Fibroblast of lung (primary cell): ENCODE data around the gene PLEKHA6. TPM values are rescaled to one million over a fixed set of nuclear protein-coding genes. Genes with fewer than 3 reads are reported as not detected.
A peak's percentile ranks its signal among the peaks of the same experiment; 100 is the strongest.

Source experiments
- DNase-seq, 2 donors: peaks; one replicate each; pipeline versions ENCODE4 v3.0.0 to v3.0.0-alpha.2; 2010; ENCODE audit warnings: low read depth in 2 of 2
- H2AFZ ChIP-seq: 2 replicates; pipeline ENCODE4 v1.5.1; 2012; ENCODE audit warnings: low read length, control low read depth, inconsistent platforms
- H3K27ac ChIP-seq: 2 replicates; pipeline ENCODE4 v1.5.1; 2011; ENCODE audit warnings: low read length, control low read depth; ENCODE audit not compliant: insufficient read depth
- H3K27me3 ChIP-seq: 2 replicates; pipeline ENCODE4 v1.5.1; 2011; ENCODE audit warnings: mild to moderate bottlenecking, low read length; ENCODE audit not compliant: control insufficient read depth, insufficient read depth
- H3K36me3 ChIP-seq: 2 replicates; pipeline ENCODE4 v1.5.1; 2011; ENCODE audit warnings: low read length; ENCODE audit not compliant: control insufficient read depth, insufficient read depth
- H3K4me1 ChIP-seq: 2 replicates; pipeline ENCODE4 v1.5.1; 2011; ENCODE audit warnings: low read length; ENCODE audit not compliant: control insufficient read depth, insufficient read depth; ENCODE audit errors: extremely low read depth
- H3K4me2 ChIP-seq: 2 replicates; pipeline ENCODE4 v1.5.1; 2011; ENCODE audit warnings: low read length, control low read depth; ENCODE audit not compliant: insufficient read depth; ENCODE audit errors: extremely low read depth
- H3K4me3 ChIP-seq, 4 experiments: fragments of 200-600 bp in 1 of 4; sonication (generic) in 1 of 4; replicated peaks in 1 of 4; 2 replicates each; pipeline ENCODE4 v1.5.1; 2011 to 2016; ENCODE audit warnings: low read length in 4 of 4, low read depth in 3 of 4, mild to moderate bottlenecking in 3 of 4, control low read depth in 2 of 4, inconsistent platforms in 1 of 4, mixed read lengths in 1 of 4; ENCODE audit not compliant: insufficient read depth in 1 of 4; ENCODE audit errors: control extremely low read depth in 1 of 4
- H3K79me2 ChIP-seq: 2 replicates; pipeline ENCODE4 v1.5.1; 2012; ENCODE audit warnings: mild to moderate bottlenecking, low read length, inconsistent platforms; ENCODE audit not compliant: control insufficient read depth, insufficient read depth
- H3K9ac ChIP-seq: 2 replicates; pipeline ENCODE4 v1.5.1; 2011; ENCODE audit warnings: mild to moderate bottlenecking, low read length, control low read depth; ENCODE audit not compliant: insufficient read depth
- H3K9me3 ChIP-seq: 2 replicates; pipeline ENCODE4 v1.5.1; 2012; ENCODE audit warnings: low read depth, low read length; ENCODE audit not compliant: control insufficient read depth, insufficient read depth
- H4K20me1 ChIP-seq: 2 replicates; pipeline ENCODE4 v1.5.1; 2011; ENCODE audit warnings: low read length; ENCODE audit not compliant: control insufficient read depth, insufficient read depth; ENCODE audit errors: extremely low read depth
- EZH2 ChIP-seq: IDR thresholded peaks from 2 replicates; pipeline ENCODE4 v1.5.1; 2012; ENCODE audit warnings: low read length, control low read depth, mild to moderate bottlenecking; ENCODE audit errors: missing control alignments
- polyA plus RNA-seq, 2 donors: library from polyadenylated mRNA; depleted of rRNA in 1 of 2; stranded (reverse) in 1 of 2; unstranded in 1 of 2; fragments of >200 nt; gene quantifications; 2 replicates each; pipeline ENCODE4 v1.2.1, GENCODE V29; 2011 to 2012; ENCODE audit warnings: missing spikeins in 1 of 2
- total RNA-seq: library from RNA; depleted of rRNA; stranded (reverse); fragments of >200 nt; gene quantifications from 2 replicates; pipeline ENCODE4 v1.2.1, GENCODE V29; 2014
- TF ChIP-seq, protein P1 (sequence below), 2 donors: IDR thresholded peaks in 1 of 2; conservative IDR thresholded peaks in 1 of 2; 1 replicate in 1 of 2; 2 replicates in 1 of 2; pipeline ENCODE4 v1.5.1; 2011 to 2012; ENCODE audit warnings: low read length in 2 of 2, control low read depth in 1 of 2, inconsistent platforms in 1 of 2, low read depth in 1 of 2, mild to moderate bottlenecking in 1 of 2

PLEKHA6 gene
- total and polyA plus RNA-seq, 2 donors (not counting 1 experiment from before 2014, with no cell fraction given), result 3.8 to 4.3 TPM

DNA sequence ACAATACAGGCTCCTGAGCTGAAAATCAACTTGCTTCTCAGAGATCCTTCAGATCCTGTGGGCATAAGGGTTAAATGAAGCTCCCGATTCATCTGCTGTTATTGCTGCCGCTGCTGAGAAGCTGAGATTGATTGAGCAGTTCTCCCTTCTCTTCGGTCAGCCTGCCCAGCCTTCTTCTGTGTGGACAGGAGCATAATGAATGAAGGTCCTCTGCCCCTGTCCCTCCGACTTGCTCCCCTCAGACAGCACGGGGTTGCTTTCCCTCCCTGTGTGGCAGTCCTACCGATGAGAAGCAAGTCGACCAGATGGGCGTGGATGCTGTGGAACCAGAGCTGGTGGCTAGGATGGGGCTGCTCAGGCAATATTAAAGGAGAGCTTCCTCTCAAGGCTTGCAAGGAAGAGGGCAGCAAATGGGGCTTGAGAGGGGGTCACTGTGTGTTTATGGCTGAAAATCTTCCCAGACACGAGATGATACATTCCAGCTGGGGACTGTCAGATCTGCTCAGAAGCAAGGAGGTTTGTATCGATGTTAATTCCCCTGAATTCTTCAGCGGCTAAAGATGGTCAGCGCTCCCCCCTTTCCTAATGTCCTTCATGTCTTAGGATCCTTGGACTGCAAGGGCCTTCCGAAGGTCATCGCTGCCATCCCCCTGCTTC lies 82.0 kb downstream of the PLEKHA6 start:
- no peak overlapping the region for H3K4me2 ChIP-seq
- DNase-seq, result peak in 1 of 2 donors; percentile 37
- no peaks in the 10 kb centered on the region for H4K20me1 ChIP-seq
- H3K9me3 ChIP-seq, result no peaks in the 10 kb centered on the region
- no peak overlapping the region for H2AFZ ChIP-seq
- no peak overlapping the region for H3K27ac ChIP-seq
- H3K9ac ChIP-seq, result no peak overlapping the region
- H3K4me3 ChIP-seq, result no peak overlapping the region
- no peaks in the 10 kb centered on the region for H3K79me2 ChIP-seq
- H3K36me3 ChIP-seq, result no peaks in the 10 kb centered on the region
- peak; percentile 9 for TF ChIP-seq EZH2
- TF ChIP-seq, protein P1, sequence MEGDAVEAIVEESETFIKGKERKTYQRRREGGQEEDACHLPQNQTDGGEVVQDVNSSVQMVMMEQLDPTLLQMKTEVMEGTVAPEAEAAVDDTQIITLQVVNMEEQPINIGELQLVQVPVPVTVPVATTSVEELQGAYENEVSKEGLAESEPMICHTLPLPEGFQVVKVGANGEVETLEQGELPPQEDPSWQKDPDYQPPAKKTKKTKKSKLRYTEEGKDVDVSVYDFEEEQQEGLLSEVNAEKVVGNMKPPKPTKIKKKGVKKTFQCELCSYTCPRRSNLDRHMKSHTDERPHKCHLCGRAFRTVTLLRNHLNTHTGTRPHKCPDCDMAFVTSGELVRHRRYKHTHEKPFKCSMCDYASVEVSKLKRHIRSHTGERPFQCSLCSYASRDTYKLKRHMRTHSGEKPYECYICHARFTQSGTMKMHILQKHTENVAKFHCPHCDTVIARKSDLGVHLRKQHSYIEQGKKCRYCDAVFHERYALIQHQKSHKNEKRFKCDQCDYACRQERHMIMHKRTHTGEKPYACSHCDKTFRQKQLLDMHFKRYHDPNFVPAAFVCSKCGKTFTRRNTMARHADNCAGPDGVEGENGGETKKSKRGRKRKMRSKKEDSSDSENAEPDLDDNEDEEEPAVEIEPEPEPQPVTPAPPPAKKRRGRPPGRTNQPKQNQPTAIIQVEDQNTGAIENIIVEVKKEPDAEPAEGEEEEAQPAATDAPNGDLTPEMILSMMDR (conservative IDR thresholded peaks at IDR 0.05 in 1 of 2, IDR thresholded peaks at IDR 0.05 in 1 of 2; ENCODE audit: low read depth in 1 of 2, low read length in 2 of 2), result no peak
- no peaks in the 10 kb centered on the region for H3K4me1 ChIP-seq
- peaks cover 46% of the 10 kb centered on the region for H3K27me3 ChIP-seq

DNA sequence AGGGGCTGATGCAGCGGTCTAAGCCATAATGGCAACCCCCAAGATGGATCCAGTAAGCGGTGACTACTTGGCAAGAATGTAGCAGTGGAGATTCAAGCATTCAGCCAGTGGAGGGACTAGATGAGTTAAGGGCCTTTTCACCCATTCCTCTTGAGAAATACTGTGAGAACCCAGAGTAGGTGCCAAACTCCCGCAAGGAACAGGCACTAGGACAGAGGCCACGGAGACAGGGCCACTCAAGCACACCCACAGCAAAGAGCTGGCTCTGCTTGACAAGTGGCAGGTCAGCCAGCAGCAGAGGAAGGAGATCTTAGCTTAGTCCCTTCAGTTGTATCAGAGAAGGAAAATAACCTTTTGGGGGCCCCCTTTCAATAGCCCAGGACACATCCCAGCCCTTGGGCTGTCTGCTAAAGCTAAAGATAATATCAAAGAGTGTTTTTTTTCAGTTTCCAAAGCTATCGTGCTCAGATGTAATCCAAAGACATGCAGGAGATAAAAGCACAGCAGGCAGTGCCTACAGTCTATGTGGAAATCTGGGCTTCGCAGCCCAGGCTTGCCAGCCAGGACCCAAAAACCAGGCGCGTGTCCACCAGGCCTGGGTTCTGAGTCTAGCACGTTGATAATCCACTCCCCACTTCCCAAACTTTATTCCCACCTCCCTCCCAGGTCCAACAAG lies 83.9 kb downstream of the PLEKHA6 start:
- Histone ChIP-seq H4K20me1 (no peaks in the 10 kb centered on the region), H3K27me3 (peaks cover 38% of the 10 kb centered on the region), H3K9me3 (no peaks in the 10 kb centered on the region), H3K9ac (no peak overlapping the region), H3K79me2 (no peaks in the 10 kb centered on the region), H3K4me3 (no peak overlapping the region), H3K4me1 (no peaks in the 10 kb centered on the region), H3K4me2 (no peak overlapping the region), H3K36me3 (no peaks in the 10 kb centered on the region), H2AFZ (no peak overlapping the region), H3K27ac (no peak overlapping the region)
- TF ChIP-seq, protein P1 (conservative IDR thresholded peaks at IDR 0.05 in 1 of 2, IDR thresholded peaks at IDR 0.05 in 1 of 2; ENCODE audit: low read depth in 1 of 2, low read length in 2 of 2), result no peak
- no peak for TF ChIP-seq EZH2
- peak in 1 of 2 donors; percentile 62 for DNase-seq

DNA sequence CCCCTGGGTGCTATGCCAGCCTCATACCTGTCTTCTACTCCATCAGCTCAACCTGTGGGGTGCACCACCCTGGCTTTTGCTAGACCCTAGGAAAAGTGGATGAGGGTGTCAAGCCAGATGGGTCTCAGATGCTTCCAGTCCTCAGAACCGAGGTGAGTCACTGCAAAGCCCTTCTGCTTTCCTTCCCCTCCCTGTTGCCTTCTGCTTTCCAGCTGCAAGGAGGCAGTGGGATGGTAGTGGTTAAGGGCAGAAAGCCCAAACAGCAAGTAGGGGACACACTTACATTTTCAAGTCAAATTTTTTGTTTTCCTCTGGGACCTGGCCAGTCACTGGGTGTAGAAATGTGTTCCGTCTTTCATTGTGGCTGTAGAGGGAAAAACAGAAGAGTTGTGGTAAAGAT lies 85.3 kb downstream of the PLEKHA6 start:
- peak; percentile 73 to 78 for DNase-seq
- TF ChIP-seq EZH2, result no peak
- TF ChIP-seq, protein P1 (conservative IDR thresholded peaks at IDR 0.05 in 1 of 2, IDR thresholded peaks at IDR 0.05 in 1 of 2; ENCODE audit: low read depth in 1 of 2, low read length in 2 of 2), result no peak
- Histone ChIP-seq H3K27me3 (peaks cover 29% of the 10 kb centered on the region), H3K4me3 (no peak overlapping the region), H3K9me3 (no peaks in the 10 kb centered on the region), H3K27ac (no peak overlapping the region), H2AFZ (no peak overlapping the region), H3K79me2 (no peaks in the 10 kb centered on the region), H3K9ac (no peak overlapping the region), H4K20me1 (no peaks in the 10 kb centered on the region), H3K4me1 (no peaks in the 10 kb centered on the region), H3K4me2 (no peak overlapping the region), H3K36me3 (no peaks in the 10 kb centered on the region)
